Spinal cord (tissue), 10 donors: ENCODE results near the gene MMP28. TPM values are rescaled to one million over a fixed set of nuclear protein-coding genes. Genes with fewer than 3 reads are reported as not detected.
A peak's percentile ranks its signal among the peaks of the same experiment; 100 is the strongest.

Source experiments
- DNase-seq, 6 donors: peaks; one replicate each; pipeline versions ENCODE4 v3.0.0 to v3.0.0-alpha.2; 2013 to 2015; ENCODE audit warnings: low spot score in 6 of 6, low read depth in 4 of 6
- H3K27ac ChIP-seq: one replicate; pipeline ENCODE4 v1.5.1; 2013; ENCODE audit warnings: low read depth, low read length, control low read depth
- H3K27me3 ChIP-seq: one replicate; pipeline ENCODE4 v1.6.1; 2013; ENCODE audit warnings: low read length; ENCODE audit not compliant: control insufficient read depth, insufficient read depth
- H3K36me3 ChIP-seq: one replicate; pipeline ENCODE4 v1.6.1; 2013; ENCODE audit warnings: low read length; ENCODE audit not compliant: control insufficient read depth, insufficient read depth
- H3K4me1 ChIP-seq: one replicate; pipeline ENCODE4 v1.6.1; 2013; ENCODE audit warnings: low read length; ENCODE audit not compliant: control insufficient read depth, insufficient read depth
- H3K4me3 ChIP-seq: one replicate; pipeline ENCODE4 v1.5.1; 2013; ENCODE audit warnings: low read depth, low read length, control low read depth
- H3K9me3 ChIP-seq: one replicate; pipeline ENCODE4 v1.6.1; 2013; ENCODE audit warnings: low read length; ENCODE audit not compliant: control insufficient read depth, insufficient read depth
- WGBS: methylation state at CpG from one replicate; pipeline ENCODE4 v1.1.5; 2013; ENCODE audit warnings: missing lambda C conversion rate; ENCODE audit not compliant: insufficient coverage; 5-methylcytosine and 5-hydroxymethylcytosine counted together
- polyA plus RNA-seq, 2 donors: library from polyadenylated mRNA; unstranded; fragments of 120-200 nt; gene quantifications; one replicate each; pipeline ENCODE4 v1.2.1, GENCODE V29; 2013; ENCODE audit not compliant: insufficient read length in 2 of 2
- total RNA-seq, 2 donors: library from RNA; depleted of rRNA in 1 of 2; stranded (reverse); fragments of 120-200 nt in 1 of 2; fragments of >200 nt in 1 of 2; gene quantifications; one replicate each; pipeline versions ENCODE4 v1.2.3 to v1.2.4, GENCODE V29; 2013 to 2014
- donor health status: healthy.

The MMP28 gene
- total and polyA plus RNA-seq, 4 donors: 12.8 to 39.8 (median 26.7) TPM

GRCh38 chr17:35773129-35773528 is 22.3 kb downstream of the MMP28 start:
- H3K4me1 ChIP-seq: peaks cover 39% of the 10 kb centered on the region
- H3K27ac ChIP-seq: peak overlapping the region; percentile 85
- H3K4me3 ChIP-seq: no peak overlapping the region
- no peaks in the 10 kb centered on the region for H3K9me3 ChIP-seq
- WGBS: 86% methylated on average over 20 of the region's 20 CpGs
- H3K27me3 ChIP-seq: no peaks in the 10 kb centered on the region
- H3K36me3 ChIP-seq: peaks cover 5% of the 10 kb centered on the region
- no peak for DNase-seq

DNA sequence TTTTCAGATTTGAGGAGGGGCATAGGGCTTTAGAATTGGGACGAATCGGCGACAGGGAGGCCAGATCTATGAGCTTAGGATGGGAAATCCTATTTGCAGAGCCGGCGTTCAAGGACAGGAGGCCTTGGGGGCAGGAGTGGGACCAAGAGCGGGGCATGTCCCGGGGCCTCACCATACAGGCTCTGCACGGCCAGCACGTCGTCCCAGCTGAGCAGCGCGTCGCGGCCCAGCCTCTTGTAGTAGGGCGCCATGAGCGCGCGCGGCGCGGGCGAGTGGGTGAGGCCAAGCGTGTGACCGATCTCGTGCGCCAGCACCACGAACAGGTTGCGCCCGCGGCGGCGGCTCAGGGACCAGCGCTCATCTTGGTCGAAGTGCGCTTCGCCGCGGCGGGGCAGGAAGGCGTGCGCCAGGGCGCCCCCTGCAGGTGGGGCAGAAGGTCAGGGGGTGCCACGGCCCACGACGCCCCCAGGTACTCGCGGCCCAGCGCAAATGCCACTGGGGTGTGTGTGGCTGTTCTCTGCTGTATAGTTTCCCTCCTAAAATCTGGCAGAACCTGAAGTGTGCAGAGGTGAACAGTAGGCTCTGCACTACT is 25.4 kb downstream of the MMP28 start:
- H3K27me3 ChIP-seq: no peaks in the 10 kb centered on the region
- no peaks in the 10 kb centered on the region for H3K9me3 ChIP-seq
- 93% methylated on average over 48 of the region's 48 CpGs for WGBS
- H3K4me1 ChIP-seq: peaks cover 47% of the 10 kb centered on the region
- H3K4me3 ChIP-seq: no peak overlapping the region
- peaks cover 14% of the 10 kb centered on the region for H3K36me3 ChIP-seq
- no peak overlapping the region for H3K27ac ChIP-seq
- DNase-seq: no peak

DNA sequence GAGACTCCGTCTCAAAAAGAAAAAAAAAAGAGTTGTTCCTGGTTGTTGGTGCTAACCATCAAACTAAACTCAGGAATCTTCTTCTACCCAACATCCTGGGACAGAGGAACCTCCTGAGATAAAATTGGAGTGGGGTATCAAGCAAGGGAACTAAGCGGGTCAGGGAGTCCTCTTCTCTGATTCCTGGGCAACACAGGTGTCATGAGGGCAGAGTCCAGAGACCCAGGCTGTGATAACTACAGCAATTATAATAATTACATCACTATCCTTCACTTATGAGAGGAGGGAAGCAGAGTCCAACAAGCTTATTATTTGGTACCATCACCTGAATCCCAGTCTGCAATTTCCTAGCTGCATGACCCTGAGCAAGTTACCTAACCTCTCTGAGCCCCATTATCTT is 26.6 kb downstream of the MMP28 start:
- Histone ChIP-seq H3K4me1 (peaks cover 45% of the 10 kb centered on the region), H3K27ac (no peak overlapping the region), H3K27me3 (no peaks in the 10 kb centered on the region), H3K4me3 (no peak overlapping the region), H3K9me3 (no peaks in the 10 kb centered on the region), H3K36me3 (peaks cover 14% of the 10 kb centered on the region)
- no CpG with 5 or more reads among the region's 2 CpGs for WGBS
- no peak for DNase-seq

DNA sequence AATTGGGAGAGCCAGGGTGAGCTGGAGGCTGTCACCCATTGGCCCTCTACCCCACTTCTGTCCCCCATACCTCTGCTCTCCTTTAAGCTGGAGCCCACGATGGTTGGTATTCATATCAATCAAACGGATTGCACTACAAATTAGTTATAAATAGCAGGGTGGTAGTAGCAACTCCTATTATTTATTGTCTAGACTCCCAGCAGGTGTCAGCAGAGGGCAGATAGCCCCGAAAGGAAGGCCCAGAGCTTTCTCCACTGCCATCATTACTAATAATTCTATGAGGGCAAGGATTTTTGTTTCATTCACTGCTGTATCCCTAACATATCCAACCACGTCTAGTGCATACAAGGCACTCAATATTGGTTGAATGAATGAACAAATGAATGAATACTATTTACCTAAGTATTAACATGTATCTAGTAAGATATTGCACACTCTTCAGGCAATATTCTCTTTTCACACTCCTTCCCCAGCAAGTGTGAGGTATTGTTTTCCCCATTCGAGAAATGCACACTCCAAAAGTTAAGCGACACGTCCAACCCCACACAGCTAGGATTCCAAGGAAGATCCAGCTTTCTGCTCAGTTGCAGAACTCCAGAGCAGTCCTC is 28.4 kb downstream of the MMP28 start:
- peaks cover 32% of the 10 kb centered on the region for H3K4me1 ChIP-seq
- DNase-seq: peak in 2 of 6 donors; percentile 50 to 58
- H3K4me3 ChIP-seq: no peak overlapping the region
- H3K9me3 ChIP-seq: no peaks in the 10 kb centered on the region
- H3K27ac ChIP-seq: no peak overlapping the region
- H3K27me3 ChIP-seq: no peaks in the 10 kb centered on the region
- H3K36me3 ChIP-seq: peaks cover 9% of the 10 kb centered on the region
- WGBS: 80% methylated on average over 2 of the region's 7 CpGs

- WGBS: 85% methylated on average over 23 of the region's 24 CpGs
- peaks cover 32% of the 10 kb centered on the region for H3K4me1 ChIP-seq
- H3K27ac ChIP-seq: no peak overlapping the region
- no peaks in the 10 kb centered on the region for H3K27me3 ChIP-seq
- H3K36me3 ChIP-seq: peaks cover 9% of the 10 kb centered on the region
- no peak overlapping the region for H3K4me3 ChIP-seq
- no peaks in the 10 kb centered on the region for H3K9me3 ChIP-seq
- DNase-seq: no peak
Observed at GRCh38 chr17:35766489-35766877, 29.0 kb downstream of the MMP28 start.

GRCh38 chr17:35765756-35766488 is 29.5 kb downstream of the MMP28 start:
- H3K27me3 ChIP-seq: no peaks in the 10 kb centered on the region
- DNase-seq: no peak
- no peaks in the 10 kb centered on the region for H3K9me3 ChIP-seq
- peaks cover 32% of the 10 kb centered on the region for H3K4me1 ChIP-seq
- 52% methylated on average over 8 of the region's 8 CpGs for WGBS
- peaks cover 9% of the 10 kb centered on the region for H3K36me3 ChIP-seq
- no peak overlapping the region for H3K27ac ChIP-seq
- no peak overlapping the region for H3K4me3 ChIP-seq

DNA sequence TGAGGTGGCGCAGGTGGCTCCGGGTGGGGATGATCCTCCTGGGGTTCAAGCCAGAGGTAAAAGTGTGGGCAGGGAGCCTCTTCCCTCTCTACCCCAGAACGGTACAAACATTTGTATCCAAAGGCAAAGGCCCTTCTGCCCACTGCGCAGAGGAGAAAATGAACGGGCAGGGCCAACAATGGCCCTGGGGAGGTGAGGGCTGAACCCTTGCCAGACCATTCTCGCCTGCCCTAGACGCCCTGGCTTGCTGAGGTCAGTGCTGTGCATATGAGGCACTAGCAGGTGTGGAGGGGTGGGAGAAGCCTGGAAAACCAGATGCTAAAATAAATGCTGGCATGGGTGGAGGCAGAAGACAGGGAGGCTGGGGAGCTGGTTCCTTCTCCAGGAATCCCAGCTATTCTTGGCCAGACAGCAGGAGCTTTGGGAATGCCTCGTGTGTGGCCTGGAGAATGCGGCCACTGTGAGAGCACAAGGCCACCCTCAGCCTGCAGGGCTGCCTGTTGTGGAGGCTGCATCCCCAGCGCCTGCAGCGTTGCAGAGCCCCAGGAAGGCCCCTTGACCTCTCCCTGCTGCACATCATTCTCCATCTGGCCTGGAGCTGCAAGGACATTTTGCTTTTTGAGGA is 30.2 kb downstream of the MMP28 start:
- no peaks in the 10 kb centered on the region for H3K9me3 ChIP-seq
- no peaks in the 10 kb centered on the region for H3K27me3 ChIP-seq
- 64% methylated on average over 7 of the region's 11 CpGs for WGBS
- no peak overlapping the region for H3K4me3 ChIP-seq
- H3K36me3 ChIP-seq: peaks cover 9% of the 10 kb centered on the region
- H3K27ac ChIP-seq: no peak overlapping the region
- no peak for DNase-seq
- peaks cover 32% of the 10 kb centered on the region for H3K4me1 ChIP-seq

- H3K27me3 ChIP-seq: no peaks in the 10 kb centered on the region
- peaks cover 9% of the 10 kb centered on the region for H3K36me3 ChIP-seq
- peak overlapping the region; percentile 61 for H3K27ac ChIP-seq
- H3K9me3 ChIP-seq: no peaks in the 10 kb centered on the region
- H3K4me1 ChIP-seq: peaks cover 32% of the 10 kb centered on the region
- WGBS: 4% methylated on average over 75 of the region's 75 CpGs
- DNase-seq: peak; percentile 63 to 96 (median 85)
- peak overlapping the region; percentile 54 for H3K4me3 ChIP-seq
Observed at GRCh38 chr17:35764123-35764991, 31.1 kb downstream of the MMP28 start.

DNA sequence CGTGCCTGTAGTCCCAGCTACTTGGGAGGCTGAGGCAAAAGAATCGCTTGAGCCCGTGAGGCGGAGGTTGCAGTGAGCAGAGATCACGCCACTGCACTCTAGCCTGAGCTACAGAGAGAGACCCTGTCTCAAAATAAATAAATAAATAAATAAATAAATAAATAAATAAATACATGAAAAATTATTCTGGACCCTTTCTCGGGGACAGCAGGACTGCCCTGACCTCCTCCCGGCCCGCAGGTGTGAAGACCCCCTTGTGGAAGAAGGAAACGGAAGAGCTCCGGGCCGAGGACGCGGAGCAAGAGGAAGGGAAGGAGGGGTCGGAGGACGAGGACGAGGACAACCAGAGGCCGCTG is 31.7 kb downstream of the MMP28 start:
- Histone ChIP-seq H3K4me3 (peak overlapping the region; percentile 54), H3K27ac (no peak overlapping the region), H3K27me3 (no peaks in the 10 kb centered on the region), H3K36me3 (peaks cover 9% of the 10 kb centered on the region), H3K4me1 (peaks cover 32% of the 10 kb centered on the region), H3K9me3 (no peaks in the 10 kb centered on the region)
- DNase-seq: no peak
- 13% methylated on average over 12 of the region's 17 CpGs for WGBS
